ENCODE results near the gene SELENOH. TPM values are rescaled to one million over a fixed set of nuclear protein-coding genes. Genes with fewer than 3 reads are reported as not detected.

Gene SELENOH
- total and polyA plus RNA-seq, 2 of the 8 experiments (the other 6 are each of a cell fraction or from before 2014, with no cell fraction given) = 243 to 264 TPM

DNA sequence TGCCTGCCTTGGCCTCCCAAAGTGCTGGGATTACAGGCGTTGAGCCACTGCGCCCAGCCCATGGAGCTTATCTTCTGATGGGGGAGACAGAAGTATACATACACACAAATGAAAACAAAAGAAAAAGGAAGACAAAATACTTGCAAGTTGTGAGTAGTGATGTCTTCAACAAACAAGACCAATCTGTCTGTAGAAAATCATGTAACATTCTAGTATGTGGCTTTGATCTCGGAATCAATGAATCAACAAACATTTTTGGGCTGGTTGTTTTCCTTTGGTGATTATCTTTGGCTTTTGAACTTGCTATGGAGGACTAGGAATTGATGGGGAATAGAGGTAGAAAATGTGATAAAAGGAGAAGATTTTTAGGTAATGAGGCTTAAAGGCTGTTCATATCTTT is 16.9 kb downstream of the SELENOH start:
- Histone ChIP-seq H3K18ac (ENCODE audit: extremely low read depth, low read length) (no peak overlapping the region), H2BK120ac (replicated peaks; ENCODE audit: low read depth, low read length) (no peak overlapping the region), H3K36me3 (ENCODE audit: control insufficient read depth in 2 of 4, insufficient read depth in 4 of 4, low read length in 3 of 4) (no peaks in the 10 kb centered on the region), H3K4me2 (ENCODE audit: insufficient read depth in 1 of 2, low read depth in 2 of 2, low read length in 2 of 2) (no peak overlapping the region), H3K9me3 (ENCODE audit: insufficient read depth in 2 of 2, low read depth in 1 of 2, low read length in 1 of 2) (no peaks in the 10 kb centered on the region), H3K23ac (ENCODE audit: insufficient read length) (no peak overlapping the region), H3K4me1 (replicated peaks in 1 of 4; ENCODE audit: control insufficient read depth in 3 of 4, insufficient read depth in 4 of 4, low read length in 3 of 4) (peaks cover 0 to 3% (median 0%) of the 10 kb centered on the region in 4 experiments; a peak in 2 of 7 replicates), H3K27me3 (replicated peaks in 1 of 4; ENCODE audit: control insufficient read depth in 3 of 4, extremely low read depth in 1 of 4, insufficient read depth in 3 of 4, low read length in 3 of 4) (no peaks in the 10 kb centered on the region), H2BK12ac (ENCODE audit: low read depth, low read length) (no peak overlapping the region), H3K79me2 (ENCODE audit: control insufficient read depth in 1 of 2, insufficient read depth in 2 of 2, low read length in 2 of 2) (peaks cover 1 to 15% of the 10 kb centered on the region in 2 experiments; a peak in 3 of 4 replicates), H4K20me1 (replicated peaks in 1 of 2; ENCODE audit: control insufficient read depth in 1 of 2, insufficient read depth in 2 of 2, low read length in 2 of 2) (no peaks in the 10 kb centered on the region), H4K8ac (ENCODE audit: extremely low read depth, insufficient read depth, low read length) (no peak overlapping the region), H3K56ac (replicated peaks; ENCODE audit: insufficient read length, low read depth, low read length) (no peak overlapping the region), H4K91ac (replicated peaks; ENCODE audit: insufficient read length, low read length) (no peak overlapping the region), H3K27ac (ENCODE audit: low read depth, low read length) (no peak overlapping the region), H2BK20ac (ENCODE audit: low read length) (no peak overlapping the region), H3K4ac (replicated peaks; ENCODE audit: insufficient read length, low read depth, low read length) (no peak overlapping the region), H2AK5ac (ENCODE audit: low read depth, low read length) (no peak overlapping the region), H3K14ac (ENCODE audit: insufficient read length) (no peak overlapping the region), H3K4me3 (ENCODE audit: extremely low read depth in 1 of 4, insufficient read depth in 2 of 4, low read depth in 3 of 4, low read length in 4 of 4) (no peak overlapping the region), H4K5ac (ENCODE audit: insufficient read length, low read depth, low read length) (no peak overlapping the region), H2AFZ (ENCODE audit: low read length) (no peak overlapping the region), H2BK5ac (ENCODE audit: low read depth, low read length) (no peak overlapping the region), H2BK15ac (ENCODE audit: low read length) (no peak overlapping the region), H3K9ac (replicated peaks in 1 of 4; ENCODE audit: extremely low read depth in 1 of 4, low read depth in 3 of 4, low read length in 3 of 4) (no peak overlapping the region), H3K79me1 (ENCODE audit: low read depth, low read length) (no peaks in the 10 kb centered on the region), H3K23me2 (ENCODE audit: low read depth, low read length) (peaks cover 2% of the 10 kb centered on the region; the same call in 1 of the 2 replicates)
- CTCF ChIA-PET (ENCODE audit: partially characterized antibody) = interaction anchor here (1.1 to 10.0 kb wide), 10 partner anchors 12 to 43 kb away, joined by 3 to 119 read pairs (median 5); partner anchors contain the start of gene SELENOH
- POLR2A ChIA-PET (ENCODE audit: partially characterized antibody) = interaction anchor here (0.6 to 14.5 kb wide), 4 partner anchors 17 to 41 kb away, joined by 3 to 329 read pairs (median 3); partner anchors contain the start of gene SELENOH
- TF ChIP-seq GTF2F1 (IDR thresholded peaks at IDR 0.05; ENCODE audit: borderline replicate concordance, low read depth, low read length) = no peak
- TF ChIP-seq EP300 (IDR thresholded peaks at IDR 0.05; ENCODE audit: borderline replicate concordance in 1 of 2, low read depth in 2 of 2, low read length in 2 of 2) = no peak
- TF ChIP-seq CBX8 (IDR thresholded peaks at IDR 0.05; ENCODE audit: borderline replicate concordance, low read depth, low read length) = no peak
- no peak for TF ChIP-seq KDM1A (IDR thresholded peaks at IDR 0.05; ENCODE audit: borderline replicate concordance, low read length)
- TF ChIP-seq SUZ12 (IDR thresholded peaks at IDR 0.05; ENCODE audit: low read length) = no peak
- no peak for TF ChIP-seq ASH2L (IDR thresholded peaks at IDR 0.05; ENCODE audit: low read length)
- TF ChIP-seq, protein P1, sequence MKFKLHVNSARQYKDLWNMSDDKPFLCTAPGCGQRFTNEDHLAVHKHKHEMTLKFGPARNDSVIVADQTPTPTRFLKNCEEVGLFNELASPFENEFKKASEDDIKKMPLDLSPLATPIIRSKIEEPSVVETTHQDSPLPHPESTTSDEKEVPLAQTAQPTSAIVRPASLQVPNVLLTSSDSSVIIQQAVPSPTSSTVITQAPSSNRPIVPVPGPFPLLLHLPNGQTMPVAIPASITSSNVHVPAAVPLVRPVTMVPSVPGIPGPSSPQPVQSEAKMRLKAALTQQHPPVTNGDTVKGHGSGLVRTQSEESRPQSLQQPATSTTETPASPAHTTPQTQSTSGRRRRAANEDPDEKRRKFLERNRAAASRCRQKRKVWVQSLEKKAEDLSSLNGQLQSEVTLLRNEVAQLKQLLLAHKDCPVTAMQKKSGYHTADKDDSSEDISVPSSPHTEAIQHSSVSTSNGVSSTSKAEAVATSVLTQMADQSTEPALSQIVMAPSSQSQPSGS (IDR thresholded peaks at IDR 0.05; ENCODE audit: low read length) = no peak
- TF ChIP-seq EZH2 (IDR thresholded peaks at IDR 0.05; ENCODE audit: low read depth, low read length, severe bottlenecking) = no peak
- no peak for TF ChIP-seq JUND (IDR thresholded peaks at IDR 0.05; ENCODE audit: low read length)
- TF ChIP-seq SAP30 (IDR thresholded peaks at IDR 0.05; ENCODE audit: insufficient read depth, insufficient replicate concordance, low read length) = no peak
- TF ChIP-seq, protein P2, sequence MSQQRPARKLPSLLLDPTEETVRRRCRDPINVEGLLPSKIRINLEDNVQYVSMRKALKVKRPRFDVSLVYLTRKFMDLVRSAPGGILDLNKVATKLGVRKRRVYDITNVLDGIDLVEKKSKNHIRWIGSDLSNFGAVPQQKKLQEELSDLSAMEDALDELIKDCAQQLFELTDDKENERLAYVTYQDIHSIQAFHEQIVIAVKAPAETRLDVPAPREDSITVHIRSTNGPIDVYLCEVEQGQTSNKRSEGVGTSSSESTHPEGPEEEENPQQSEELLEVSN (IDR thresholded peaks at IDR 0.05) = no peak
- FAIRE-seq = no peak
- 95% methylated on average over 3 of the region's 3 CpGs; no CpG with 5 or more reads in 1 of the 2 experiments for WGBS, 2 experiments (ENCODE audit: extremely low coverage in 1 of 2, insufficient coverage in 1 of 2, insufficient read length in 1 of 2, insufficient replicate concordance in 2 of 2, low coverage in 1 of 2, low lambda C conversion rate in 2 of 2, missing lambda C conversion rate in 1 of 2)
- no peak for DNase-seq (ENCODE audit: low read depth in 1 of 2, low spot score in 2 of 2)
